HCT116 (cell line): ENCODE data around the gene AGPAT3. TPM values are rescaled to one million over a fixed set of nuclear protein-coding genes. Genes with fewer than 3 reads are reported as not detected.

Experiments used
- ATAC-seq: fragments of 200-7000 bp; cut with Tn5 transposase; 2 replicates; pipeline ENCODE4 v1.9.1; 2020; ENCODE audit warnings: mild to moderate bottlenecking, moderate library complexity
- BruUV-seq: library from RNA; stranded (reverse); fragments of 400-500 nt; replicated peaks from 2 replicates; lab custom pipeline; 2021; lab: Mats Ljungman, UMichigan
- CTCF ChIA-PET: fragments of 300-600 bp; sonication (Branson Sonifier 250); formaldehyde crosslinking; loops from one replicate; lab custom pipeline; 2021; ENCODE audit warnings: antibody characterized with exemption; lab: Charles Lee
- POLR2A ChIA-PET: fragments of 300-600, 350-600 bp; sonication (Branson Sonifier 250); formaldehyde crosslinking; loops from one replicate; lab custom pipeline; 2021; ENCODE audit warnings: antibody characterized with exemption; lab: Charles Lee
- RAD21 ChIA-PET, 2 experiments: fragments of 300-600 bp; sonication (Branson Sonifier 250); formaldehyde crosslinking; loops; one replicate each; lab custom pipeline; 2023; ENCODE audit warnings: low total read pairs in 2 of 2; ENCODE audit not compliant: uncharacterized antibody in 2 of 2, unreplicated experiment in 2 of 2, low non-redundant PET in 1 of 2; lab: Charles Lee
- DNase-seq: peaks from one replicate; pipeline ENCODE4 v3.0.0-alpha.2; 2010; ENCODE audit warnings: low read depth, low spot score
- H2AFZ ChIP-seq: fragments of 200-600 bp; shearing (Covaris generic), sonication (generic); 2 replicates; pipeline ENCODE4 v1.6.1; 2017; ENCODE audit warnings: low read depth, mixed run types, mixed read lengths, antibody characterized with exemption, low read length; ENCODE audit not compliant: poor library complexity, severe bottlenecking
- H3K27ac ChIP-seq: 2 replicates; pipeline ENCODE4 v1.5.1; 2012; ENCODE audit warnings: low read depth, low read length
- H3K27me3 ChIP-seq: fragments of 200-600 bp; sonication (generic); 2 replicates; pipeline ENCODE4 v1.6.1; 2016; ENCODE audit warnings: mixed run types, low read length, mixed read lengths; ENCODE audit not compliant: insufficient read depth
- H3K36me3 ChIP-seq, 2 experiments: fragments of 200-500 bp in 1 of 2; fragments of 200-600 bp in 1 of 2; sonication (Bioruptor generic) in 1 of 2; sonication (generic) in 1 of 2; 2 replicates each; pipeline versions ENCODE4 v1.5.1 to v1.6.1; 2014 to 2016; ENCODE audit warnings: low read length in 2 of 2, inconsistent platforms in 1 of 2, mixed read lengths in 1 of 2, mixed run types in 1 of 2; ENCODE audit not compliant: insufficient read depth in 2 of 2, control insufficient read depth in 1 of 2
- H3K4me1 ChIP-seq, 2 experiments: fragments of 200-600 bp in 1 of 2; sonication (generic) in 1 of 2; 2 replicates each; pipeline versions ENCODE4 v1.5.1 to v1.6.1; 2012 to 2017; ENCODE audit warnings: low read length in 2 of 2, inconsistent platforms in 1 of 2, mild to moderate bottlenecking in 1 of 2, mixed read lengths in 1 of 2, mixed run types in 1 of 2, moderate library complexity in 1 of 2; ENCODE audit not compliant: insufficient read depth in 2 of 2, control insufficient read depth in 1 of 2
- H3K4me2 ChIP-seq: fragments of 200-600 bp; sonication (generic); 2 replicates; pipeline ENCODE4 v1.6.1; 2017; ENCODE audit warnings: mixed run types, low read length, mixed read lengths
- H3K4me3 ChIP-seq, 2 experiments: fragments of 200-600 bp in 1 of 2; sonication (generic) in 1 of 2; replicated peaks in 1 of 2; 2 replicates each; pipeline ENCODE4 v1.5.1; 2011 to 2016; ENCODE audit warnings: low read length in 2 of 2, control low read depth in 1 of 2, low read depth in 1 of 2, mild to moderate bottlenecking in 1 of 2, mixed read lengths in 1 of 2, mixed run types in 1 of 2
- H3K79me2 ChIP-seq: fragments of 200-600 bp; sonication (generic); 2 replicates; pipeline ENCODE4 v1.6.1; 2017; ENCODE audit warnings: mild to moderate bottlenecking, mixed run types, low read length, moderate library complexity, mixed read lengths; ENCODE audit not compliant: insufficient read depth
- H3K9ac ChIP-seq: fragments of 200-600 bp; sonication (generic); 2 replicates; pipeline ENCODE4 v1.6.1; 2016; ENCODE audit warnings: low read length, mixed read lengths
- H3K9me2 ChIP-seq: fragments of 200-600 bp; sonication (generic), shearing (Covaris generic); 2 replicates; pipeline ENCODE4 v1.6.1; 2017; ENCODE audit warnings: mixed run types, mild to moderate bottlenecking, moderate library complexity; ENCODE audit not compliant: insufficient read depth
- H3K9me3 ChIP-seq, 2 experiments: fragments of 200-500 bp in 1 of 2; fragments of 200-600 bp in 1 of 2; sonication (Bioruptor generic) in 1 of 2; sonication (generic) in 1 of 2; 2 replicates each; pipeline ENCODE4 v1.6.1; 2014 to 2017; ENCODE audit warnings: low read length in 2 of 2, mixed read lengths in 2 of 2, inconsistent platforms in 1 of 2, low read depth in 1 of 2, mild to moderate bottlenecking in 1 of 2, mixed run types in 1 of 2, moderate library complexity in 1 of 2; ENCODE audit not compliant: control insufficient read depth in 1 of 2, insufficient read depth in 1 of 2
- H4K20me1 ChIP-seq: fragments of 200-600 bp; sonication (generic), shearing (Covaris generic); 2 replicates; pipeline ENCODE4 v1.6.1; 2017; ENCODE audit warnings: mixed run types, mild to moderate bottlenecking, moderate library complexity; ENCODE audit not compliant: insufficient read depth
- CBX3 ChIP-seq: IDR thresholded peaks from 2 replicates; pipeline ENCODE4 v1.6.1; 2012; ENCODE audit warnings: low read depth
- CEBPB ChIP-seq: IDR thresholded peaks from 2 replicates; pipeline ENCODE4 v1.6.1; 2012; ENCODE audit warnings: low read depth
- EGR1 ChIP-seq: IDR thresholded peaks from 2 replicates; pipeline ENCODE4 v1.6.1; 2012; ENCODE audit warnings: low read depth
- EZH2 ChIP-seq: fragments of 200-600 bp; sonication (generic); IDR thresholded peaks from 2 replicates; pipeline ENCODE4 v1.6.1; 2017; ENCODE audit warnings: antibody characterized with exemption, mixed run types
- EZH2phosphoT487 ChIP-seq: fragments of 200-600 bp; IDR thresholded peaks from 2 replicates; pipeline ENCODE4 v1.6.1; 2018; ENCODE audit warnings: antibody characterized with exemption, borderline replicate concordance
- FOSL1 ChIP-seq: IDR thresholded peaks from 2 replicates; pipeline ENCODE4 v1.6.1; 2012; ENCODE audit warnings: low read depth
- JUND ChIP-seq: IDR thresholded peaks from 2 replicates; pipeline ENCODE4 v1.6.1; 2012
- POLR2A ChIP-seq: IDR thresholded peaks from 2 replicates; pipeline ENCODE4 v1.7.0; 2011; ENCODE audit warnings: borderline replicate concordance; ENCODE audit not compliant: insufficient read depth, insufficient read length; ENCODE audit errors: extremely low read depth
- POLR2AphosphoS5 ChIP-seq: IDR thresholded peaks from 2 replicates; pipeline ENCODE4 v1.6.1; 2011; ENCODE audit warnings: mild to moderate bottlenecking, low read depth, low read length, moderate library complexity
- SIN3A ChIP-seq: IDR thresholded peaks from 2 replicates; pipeline ENCODE4 v1.6.1; 2012; ENCODE audit warnings: low read depth
- SP1 ChIP-seq: IDR thresholded peaks from 2 replicates; pipeline ENCODE4 v1.6.1; 2012; ENCODE audit warnings: low read depth
- SRF ChIP-seq: IDR thresholded peaks from 2 replicates; pipeline ENCODE4 v1.6.1; 2012; ENCODE audit warnings: low read depth
- TCF7L2 ChIP-seq: IDR thresholded peaks from 2 replicates; pipeline ENCODE4 v1.7.0; 2011; ENCODE audit warnings: borderline replicate concordance, inconsistent platforms; ENCODE audit not compliant: insufficient read depth, insufficient read length; ENCODE audit errors: extremely low read depth
- YY1 ChIP-seq: IDR thresholded peaks from 2 replicates; pipeline ENCODE4 v1.6.1; 2011; ENCODE audit warnings: low read length, low read depth, moderate library complexity, mild to moderate bottlenecking; ENCODE audit not compliant: insufficient replicate concordance; ENCODE audit errors: extremely low read depth
- ZFX ChIP-seq: fragments of 450-650 bp; IDR thresholded peaks from 2 replicates; pipeline ENCODE4 v1.6.1; 2017
- ZNF274 ChIP-seq: fragments of 200-500 bp; sonication (Bioruptor generic); IDR thresholded peaks from 2 replicates; pipeline ENCODE4 v1.6.1; 2014; ENCODE audit warnings: mild to moderate bottlenecking, low read depth, low read length, inconsistent platforms
- intact Hi-C: fragments of 100-400 bp; cut with micrococcal nuclease; formaldehyde crosslinking; loops from 2 replicates; pipeline ENCODE4 v1.10.0; 2022
- total RNA-seq: library from RNA; stranded (reverse); gene quantifications from one replicate; pipeline ENCODE4 v1.2.1, GENCODE V29; 2021; ENCODE audit not compliant: unreplicated experiment
- TF ChIP-seq, protein P1 (sequence below), 3 experiments: fragments of 200-600 bp in 1 of 3; sonication (generic) in 1 of 3; IDR thresholded peaks in 2 of 3; conservative IDR thresholded peaks in 1 of 3; 2 replicates each; pipeline ENCODE4 v1.5.1; 2012 to 2017; ENCODE audit warnings: low read depth in 2 of 3, low read length in 2 of 3, antibody characterized with exemption in 1 of 3, borderline replicate concordance in 1 of 3, control low read depth in 1 of 3, mild to moderate bottlenecking in 1 of 3, mixed read lengths in 1 of 3, mixed run types in 1 of 3, moderate library complexity in 1 of 3; ENCODE audit not compliant: insufficient read depth in 1 of 3
- TF ChIP-seq, protein P2 (sequence below): IDR thresholded peaks from 2 replicates; pipeline ENCODE4 v1.6.1; 2012

The AGPAT3 gene
- total RNA-seq, 1 experiment from 2014 or later: 54.1 TPM

DNA sequence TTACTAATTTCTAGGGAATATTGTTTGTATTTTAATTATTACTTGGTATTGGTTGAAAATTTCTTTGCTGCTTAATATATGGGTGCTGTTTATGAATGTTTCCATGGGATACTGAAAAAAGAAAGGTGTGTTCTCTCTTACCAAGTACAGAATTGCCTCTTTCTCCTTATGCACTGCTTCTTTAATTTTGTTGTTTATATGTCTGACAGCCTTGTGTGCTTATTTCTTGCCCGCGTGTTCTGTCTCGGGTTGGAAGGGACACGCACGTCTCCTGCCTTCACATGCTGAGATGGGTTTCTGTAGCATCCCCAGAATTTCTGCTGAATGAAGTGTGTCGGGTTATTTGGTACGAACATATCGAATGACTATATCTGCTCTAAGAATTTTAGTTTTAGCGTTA, 51.1 kb downstream of the AGPAT3 start:
- H3K4me3 ChIP-seq: no peak overlapping the region
- POLR2A ChIA-PET: no interaction called here
- no peak overlapping the region for H3K27ac ChIP-seq
- H3K4me1 ChIP-seq: peaks cover 8 to 13% of the 10 kb centered on the region in 2 experiments
- H3K79me2 ChIP-seq: peaks cover 21% of the 10 kb centered on the region
- CTCF ChIA-PET: no interaction called here
- no peak overlapping the region for H3K4me2 ChIP-seq
- no peaks in the 10 kb centered on the region for H3K9me2 ChIP-seq
- ATAC-seq (no peak), DNase-seq (no peak)
- H3K9ac ChIP-seq: no peak overlapping the region
- no peak for TF ChIP-seq EGR1
- no peak for TF ChIP-seq CBX3
- no peak for TF ChIP-seq EZH2
- no peak for TF ChIP-seq YY1
- no peak overlapping the region for H2AFZ ChIP-seq
- BruUV-seq: no TSS peak
- H3K36me3 ChIP-seq: no peaks in the 10 kb centered on the region; a peak in 1 of 4 replicates
- intact Hi-C loops: no loop called here
- H3K9me3 ChIP-seq: peaks cover 0 to 9% of the 10 kb centered on the region in 2 experiments; a peak in 1 of 4 replicates
- no peaks in the 10 kb centered on the region for H3K27me3 ChIP-seq
- RAD21 ChIA-PET: no interaction called here
- no peaks in the 10 kb centered on the region for H4K20me1 ChIP-seq

DNA sequence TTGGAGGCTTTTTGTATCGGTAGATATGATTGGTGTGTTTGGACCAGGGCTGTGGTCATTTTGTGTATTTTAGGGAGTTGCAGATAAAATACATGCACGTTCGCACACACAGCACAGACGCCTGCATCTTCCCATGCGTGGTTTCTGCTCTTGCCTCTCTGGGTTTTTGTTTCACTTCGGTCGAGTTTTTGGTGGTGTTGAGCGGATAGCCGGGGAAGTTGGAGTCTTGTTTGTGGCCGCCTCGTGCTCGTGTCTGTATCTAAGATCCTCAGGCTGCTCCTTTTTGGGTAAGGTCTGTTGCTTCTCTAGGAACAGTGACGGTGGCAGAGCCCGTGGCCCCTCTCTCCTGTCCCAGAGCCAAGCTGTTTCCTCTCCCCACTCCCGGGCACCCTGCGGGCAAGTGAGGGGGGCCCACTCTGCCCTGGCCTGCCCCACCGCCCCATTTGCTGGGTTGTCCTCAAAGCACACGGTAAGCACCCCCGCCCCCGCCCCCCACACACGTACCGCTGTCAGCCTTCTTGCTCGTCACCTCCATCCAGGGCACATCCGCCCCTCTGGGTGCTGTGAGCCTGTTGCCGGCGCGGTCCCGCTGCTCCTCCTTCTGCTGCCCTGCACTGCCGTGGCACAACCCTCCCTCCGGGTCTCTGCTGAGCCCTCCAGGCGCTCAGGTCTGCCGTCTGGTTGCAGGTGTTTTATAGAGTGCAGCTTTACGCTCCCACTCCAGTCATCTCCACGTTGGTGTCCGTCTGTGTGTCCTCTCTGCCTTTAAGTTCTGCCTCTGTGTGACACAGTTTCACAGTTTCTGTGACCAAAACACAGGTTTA, 51.9 kb downstream of the AGPAT3 start:
- RAD21 ChIA-PET: no interaction called here
- H3K27ac ChIP-seq: no peak overlapping the region
- no peak overlapping the region for H3K4me2 ChIP-seq
- H3K79me2 ChIP-seq: peaks cover 18% of the 10 kb centered on the region
- DNase-seq: no peak
- BruUV-seq: no TSS peak
- peaks cover 8 to 13% of the 10 kb centered on the region in 2 experiments for H3K4me1 ChIP-seq
- H3K9me2 ChIP-seq: no peaks in the 10 kb centered on the region
- peaks cover 0 to 9% of the 10 kb centered on the region in 2 experiments; a peak in 1 of 4 replicates for H3K9me3 ChIP-seq
- POLR2A ChIA-PET: no interaction called here
- H3K4me3 ChIP-seq: no peak overlapping the region
- intact Hi-C loops: no loop called here
- no peak overlapping the region for H2AFZ ChIP-seq
- no peaks in the 10 kb centered on the region for H3K27me3 ChIP-seq
- TF ChIP-seq, protein P1, sequence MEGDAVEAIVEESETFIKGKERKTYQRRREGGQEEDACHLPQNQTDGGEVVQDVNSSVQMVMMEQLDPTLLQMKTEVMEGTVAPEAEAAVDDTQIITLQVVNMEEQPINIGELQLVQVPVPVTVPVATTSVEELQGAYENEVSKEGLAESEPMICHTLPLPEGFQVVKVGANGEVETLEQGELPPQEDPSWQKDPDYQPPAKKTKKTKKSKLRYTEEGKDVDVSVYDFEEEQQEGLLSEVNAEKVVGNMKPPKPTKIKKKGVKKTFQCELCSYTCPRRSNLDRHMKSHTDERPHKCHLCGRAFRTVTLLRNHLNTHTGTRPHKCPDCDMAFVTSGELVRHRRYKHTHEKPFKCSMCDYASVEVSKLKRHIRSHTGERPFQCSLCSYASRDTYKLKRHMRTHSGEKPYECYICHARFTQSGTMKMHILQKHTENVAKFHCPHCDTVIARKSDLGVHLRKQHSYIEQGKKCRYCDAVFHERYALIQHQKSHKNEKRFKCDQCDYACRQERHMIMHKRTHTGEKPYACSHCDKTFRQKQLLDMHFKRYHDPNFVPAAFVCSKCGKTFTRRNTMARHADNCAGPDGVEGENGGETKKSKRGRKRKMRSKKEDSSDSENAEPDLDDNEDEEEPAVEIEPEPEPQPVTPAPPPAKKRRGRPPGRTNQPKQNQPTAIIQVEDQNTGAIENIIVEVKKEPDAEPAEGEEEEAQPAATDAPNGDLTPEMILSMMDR (IDR thresholded peaks at IDR 0.05 in 2 of 3, conservative IDR thresholded peaks at IDR 0.05 in 1 of 3; ENCODE audit: borderline replicate concordance in 1 of 3, insufficient read depth in 1 of 3, low read depth in 2 of 3, low read length in 2 of 3): no peak
- TF ChIP-seq TCF7L2 (no peak), EZH2phosphoT487 (no peak), ZNF274 (no peak), SIN3A (no peak), CBX3 (no peak), EZH2 (no peak), SP1 (no peak), SRF (no peak), ZFX (no peak), EGR1 (no peak), CEBPB (no peak), POLR2AphosphoS5 (no peak), POLR2A (no peak), JUND (no peak), YY1 (no peak), FOSL1 (no peak)
- TF ChIP-seq, protein P2, sequence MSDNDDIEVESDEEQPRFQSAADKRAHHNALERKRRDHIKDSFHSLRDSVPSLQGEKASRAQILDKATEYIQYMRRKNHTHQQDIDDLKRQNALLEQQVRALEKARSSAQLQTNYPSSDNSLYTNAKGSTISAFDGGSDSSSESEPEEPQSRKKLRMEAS: no peak
- no peaks in the 10 kb centered on the region; a peak in 1 of 4 replicates for H3K36me3 ChIP-seq
- H4K20me1 ChIP-seq: no peaks in the 10 kb centered on the region
- CTCF ChIA-PET: no interaction called here
- ATAC-seq: no peak
- H3K9ac ChIP-seq: no peak overlapping the region
